ENCODE results near the gene ALG14. TPM values are rescaled to one million over a fixed set of nuclear protein-coding genes. Genes with fewer than 3 reads are reported as not detected.

ALG14 gene
- total RNA-seq, 1 donor from 2014 or later, result 2.6 TPM

GRCh38 chr1:95076034-95076433 is 3.3 kb upstream of the ALG14 start:
- intact Hi-C loops (cut with micrococcal nuclease), result loop anchor here (10.0 kb wide), 1 partner anchor 159 kb away; the partner anchor contains the start of gene RWDD3
- H3K9me3 ChIP-seq (replicated peaks), result no peaks in the 10 kb centered on the region
- no peak for DNase-seq
- H3K4me3 ChIP-seq, result no peak overlapping the region
- H3K27ac ChIP-seq (replicated peaks), result no peak overlapping the region
- H3K4me1 ChIP-seq, result peaks cover 17% of the 10 kb centered on the region
- H3K27me3 ChIP-seq (ENCODE audit: low read depth), result peaks cover 3% of the 10 kb centered on the region
- TF ChIP-seq CTCF (IDR thresholded peaks at IDR 0.05; ENCODE audit: borderline replicate concordance), result no peak
- no peaks in the 10 kb centered on the region for H3K36me3 ChIP-seq

GRCh38 chr1:95073446-95073845 is 695 bp upstream of the ALG14 start:
- intact Hi-C loops (cut with micrococcal nuclease), result loop anchor here (10.0 kb wide), 1 partner anchor 161 kb away; the partner anchor contains the start of gene RWDD3
- no peaks in the 10 kb centered on the region for H3K36me3 ChIP-seq

GRCh38 chr1:95072117-95072516 is 634 bp downstream of the ALG14 start:
- Histone ChIP-seq H3K9me3 (replicated peaks) (no peaks in the 10 kb centered on the region), H3K27ac (replicated peaks) (peak overlapping the region; percentile 98), H3K4me1 (peaks cover 17% of the 10 kb centered on the region)

More at GRCh38 chr1:95073446-95073845, 695 bp upstream of the ALG14 start:
- TF ChIP-seq CTCF (IDR thresholded peaks at IDR 0.05; ENCODE audit: borderline replicate concordance), result no peak
- no peak for DNase-seq
- Histone ChIP-seq H3K9me3 (replicated peaks) (no peaks in the 10 kb centered on the region), H3K27ac (replicated peaks) (peak overlapping the region; percentile 98), H3K27me3 (ENCODE audit: low read depth) (peaks cover 3% of the 10 kb centered on the region), H3K4me1 (peaks cover 17% of the 10 kb centered on the region), H3K4me3 (peak overlapping the region; percentile 75)

GRCh38 chr1:95071539-95071938 is 1.2 kb downstream of the ALG14 start:
- Histone ChIP-seq H3K27me3 (ENCODE audit: low read depth) (peaks cover 3% of the 10 kb centered on the region), H3K36me3 (no peaks in the 10 kb centered on the region), H3K4me1 (peaks cover 17% of the 10 kb centered on the region), H3K9me3 (replicated peaks) (no peaks in the 10 kb centered on the region), H3K4me3 (peak overlapping the region; percentile 75), H3K27ac (replicated peaks) (peak overlapping the region; percentile 98)
- no peak for TF ChIP-seq CTCF (IDR thresholded peaks at IDR 0.05; ENCODE audit: borderline replicate concordance)
- intact Hi-C loops (cut with micrococcal nuclease), result loop anchor here (10.0 kb wide), 1 partner anchor 163 kb away; the partner anchor contains the start of gene RWDD3
- no peak for DNase-seq

More at GRCh38 chr1:95072117-95072516, 634 bp downstream of the ALG14 start:
- H3K27me3 ChIP-seq (ENCODE audit: low read depth), result peaks cover 3% of the 10 kb centered on the region
- peak overlapping the region; percentile 75 for H3K4me3 ChIP-seq
- intact Hi-C loops (cut with micrococcal nuclease), result loop anchor here (10.0 kb wide), 1 partner anchor 163 kb away; the partner anchor contains the start of gene RWDD3
- TF ChIP-seq CTCF (IDR thresholded peaks at IDR 0.05; ENCODE audit: borderline replicate concordance), result no peak
- no peak for DNase-seq
- no peaks in the 10 kb centered on the region for H3K36me3 ChIP-seq

- peaks cover 17% of the 10 kb centered on the region for H3K4me1 ChIP-seq
- no peaks in the 10 kb centered on the region for H3K27me3 ChIP-seq (ENCODE audit: low read depth)
- H3K4me3 ChIP-seq, result no peak overlapping the region
- no peaks in the 10 kb centered on the region for H3K9me3 ChIP-seq (replicated peaks)
- H3K36me3 ChIP-seq, result peaks cover 9% of the 10 kb centered on the region
- no peak for DNase-seq
- H3K27ac ChIP-seq (replicated peaks), result no peak overlapping the region
- intact Hi-C loops (cut with micrococcal nuclease), result loop anchor here (10.0 kb wide), 1 partner anchor 165 kb away; the partner anchor contains the start of gene RWDD3
- TF ChIP-seq CTCF (IDR thresholded peaks at IDR 0.05; ENCODE audit: borderline replicate concordance), result no peak
Measured at GRCh38 chr1:95069710-95070093, 3.0 kb downstream of the ALG14 start.
